ENCODE results near the gene DGUOK. TPM values are rescaled to one million over a fixed set of nuclear protein-coding genes. Genes with fewer than 3 reads are reported as not detected.

Gene DGUOK
- total and polyA plus RNA-seq, 10 of the 15 experiments (the other 5 are each of a cell fraction or from before 2014, with no cell fraction given) = 64.4 to 234 (median 91.4) TPM

- no peaks in the 10 kb centered on the region for H3K27me3 ChIP-seq (replicated peaks in 1 of 2; ENCODE audit: control insufficient read depth in 2 of 2, insufficient read depth in 2 of 2, low read length in 1 of 2)
- H3K27ac ChIP-seq (ENCODE audit: control insufficient read depth, insufficient read depth) = peak overlapping the region; percentile 88; the same call in 1 of the 2 replicates
- CTCF ChIA-PET = interaction anchor here (0.5 to 1.5 kb wide), 4 partner anchors 16 to 213 kb away, joined by 3 to 6 read pairs (median 3); partner anchors contain the start of gene MOB1A
- in situ Hi-C loops (cut with MboI) (no loop called here), intact Hi-C loops (cut with micrococcal nuclease; ENCODE audit: unreplicated experiment) (no loop called here)
- H3K9ac ChIP-seq (ENCODE audit: control insufficient read depth, insufficient read depth, low read length) = no peak overlapping the region
- H3K36me3 ChIP-seq (ENCODE audit: control insufficient read depth in 2 of 2, insufficient read depth in 2 of 2, low read length in 1 of 2) = no peaks in the 10 kb centered on the region; a peak in 2 of 4 replicates
- TF ChIP-seq SPI1 (IDR thresholded peaks at IDR 0.05; ENCODE audit: borderline replicate concordance, insufficient read depth, low read depth, low read length) = 0 out of 2 replicates have a peak, but pooled peaks have one; percentile 29
- no peak for TF ChIP-seq SUZ12 (IDR thresholded peaks at IDR 0.05; ENCODE audit: unreplicated experiment)
- TF ChIP-seq KLF5 (IDR thresholded peaks at IDR 0.05; ENCODE audit: partially characterized antibody) = no peak
- TF ChIP-seq TBL1XR1 (IDR thresholded peaks at IDR 0.05; ENCODE audit: low read depth, low read length) = no peak
- DNase-seq (ENCODE audit: low read depth, low spot score) (no peak), FAIRE-seq (no peak), ATAC-seq (no peak)
- H3K4me2 ChIP-seq (ENCODE audit: control insufficient read depth, insufficient read depth) = no peak overlapping the region
- no peak overlapping the region for H2AFZ ChIP-seq (ENCODE audit: control insufficient read depth, low read depth, low read length)
- RAD21 ChIA-PET (ENCODE audit: unreplicated experiment) = interaction anchor here (0.8 to 2.0 kb wide), 4 partner anchors 11 to 137 kb away, joined by 3 to 8 read pairs (median 4); no protein-coding TSS in a partner anchor
- peaks cover 4% of the 10 kb centered on the region; the same call in 1 of the 2 replicates for H3K79me2 ChIP-seq (ENCODE audit: control insufficient read depth, insufficient read depth, low read length)
- no peak overlapping the region for H3K4me3 ChIP-seq
- 74% methylated on average over 3 of the region's 3 CpGs for WGBS (ENCODE audit: insufficient coverage, insufficient replicate concordance, low lambda C conversion rate, missing lambda C conversion rate)
- SMC1A ChIA-PET (ENCODE audit: uncharacterized antibody, unreplicated experiment) = interaction anchor here (1.0 to 4.2 kb wide), 7 partner anchors 13 to 141 kb away, joined by 3 to 31 read pairs (median 3); no protein-coding TSS in a partner anchor
- POLR2A ChIA-PET = interaction anchor here (1.1 to 4.2 kb wide), 4 partner anchors 10 to 35 kb away, joined by 3 to 19 read pairs (median 4); no protein-coding TSS in a partner anchor
- no TSS peak for BruUV-seq (replicated peaks)
- peaks cover 5% of the 10 kb centered on the region; the same call in 2 of the 3 replicates for H3K9me3 ChIP-seq (replicated peaks; ENCODE audit: control insufficient read depth, insufficient read depth, low read length)
- H4K20me1 ChIP-seq (ENCODE audit: control insufficient read depth, insufficient read depth) = no peaks in the 10 kb centered on the region
- peaks cover 27% of the 10 kb centered on the region for H3K4me1 ChIP-seq (ENCODE audit: control insufficient read depth, insufficient read depth, low read length)
Observed at GRCh38 chr2:73965053-73965452, 38.4 kb downstream of the DGUOK start.

GRCh38 chr2:73968357-73968937 is 41.8 kb downstream of the DGUOK start:
- no peaks in the 10 kb centered on the region for H3K27me3 ChIP-seq (replicated peaks in 1 of 2; ENCODE audit: control insufficient read depth in 2 of 2, insufficient read depth in 2 of 2, low read length in 1 of 2)
- H4K20me1 ChIP-seq (ENCODE audit: control insufficient read depth, insufficient read depth) = no peaks in the 10 kb centered on the region
- intact Hi-C loops (cut with micrococcal nuclease; ENCODE audit: unreplicated experiment) (no loop called here), in situ Hi-C loops (cut with MboI) (no loop called here)
- H3K4me2 ChIP-seq (ENCODE audit: control insufficient read depth, insufficient read depth) = no peak overlapping the region
- H3K9ac ChIP-seq (ENCODE audit: control insufficient read depth, insufficient read depth, low read length) = no peak overlapping the region
- H3K9me3 ChIP-seq (replicated peaks; ENCODE audit: control insufficient read depth, insufficient read depth, low read length) = no peaks in the 10 kb centered on the region
- ChIA-PET SMC1A (ENCODE audit: uncharacterized antibody, unreplicated experiment) (interaction anchor here (0.6 to 3.8 kb wide), 6 partner anchors 12 to 218 kb away, joined by 3 to 26 read pairs (median 3); no protein-coding TSS in a partner anchor), POLR2A (interaction anchor here (0.6 to 3.1 kb wide), 6 partner anchors 18 to 654 kb away, joined by 3 to 25 read pairs (median 4); no protein-coding TSS in a partner anchor), RAD21 (ENCODE audit: unreplicated experiment) (interaction anchor here (0.7 to 1.7 kb wide), 3 partner anchors 24 to 680 kb away, joined by 4 to 6 read pairs (median 4); no protein-coding TSS in a partner anchor), CTCF (interaction anchor here (0.6 to 1.4 kb wide), 6 partner anchors 12 to 141 kb away, joined by 3 to 4 read pairs (median 3); no protein-coding TSS in a partner anchor)
- no peak for DNase-seq (ENCODE audit: low read depth, low spot score)
- peaks cover 18% of the 10 kb centered on the region for H3K79me2 ChIP-seq (ENCODE audit: control insufficient read depth, insufficient read depth, low read length)
- H3K4me3 ChIP-seq = no peak overlapping the region
- 91% methylated on average over 7 of the region's 8 CpGs for WGBS (ENCODE audit: insufficient coverage, insufficient replicate concordance, low lambda C conversion rate, missing lambda C conversion rate)
- FAIRE-seq = no peak
- peaks cover 51% of the 10 kb centered on the region for H3K4me1 ChIP-seq (ENCODE audit: control insufficient read depth, insufficient read depth, low read length)
- no peak overlapping the region for H3K27ac ChIP-seq (ENCODE audit: control insufficient read depth, insufficient read depth)
- no TSS peak for BruUV-seq (replicated peaks)
- H3K36me3 ChIP-seq (ENCODE audit: control insufficient read depth in 2 of 2, insufficient read depth in 2 of 2, low read length in 1 of 2) = no peaks in the 10 kb centered on the region
- no peak for ATAC-seq
- H2AFZ ChIP-seq (ENCODE audit: control insufficient read depth, low read depth, low read length) = no peak overlapping the region
- TF ChIP-seq JUNB (IDR thresholded peaks at IDR 0.05) (no peak), GATAD2B (conservative IDR thresholded peaks at IDR 0.05; ENCODE audit: low read depth) (no peak)
- TF ChIP-seq, protein P1, sequence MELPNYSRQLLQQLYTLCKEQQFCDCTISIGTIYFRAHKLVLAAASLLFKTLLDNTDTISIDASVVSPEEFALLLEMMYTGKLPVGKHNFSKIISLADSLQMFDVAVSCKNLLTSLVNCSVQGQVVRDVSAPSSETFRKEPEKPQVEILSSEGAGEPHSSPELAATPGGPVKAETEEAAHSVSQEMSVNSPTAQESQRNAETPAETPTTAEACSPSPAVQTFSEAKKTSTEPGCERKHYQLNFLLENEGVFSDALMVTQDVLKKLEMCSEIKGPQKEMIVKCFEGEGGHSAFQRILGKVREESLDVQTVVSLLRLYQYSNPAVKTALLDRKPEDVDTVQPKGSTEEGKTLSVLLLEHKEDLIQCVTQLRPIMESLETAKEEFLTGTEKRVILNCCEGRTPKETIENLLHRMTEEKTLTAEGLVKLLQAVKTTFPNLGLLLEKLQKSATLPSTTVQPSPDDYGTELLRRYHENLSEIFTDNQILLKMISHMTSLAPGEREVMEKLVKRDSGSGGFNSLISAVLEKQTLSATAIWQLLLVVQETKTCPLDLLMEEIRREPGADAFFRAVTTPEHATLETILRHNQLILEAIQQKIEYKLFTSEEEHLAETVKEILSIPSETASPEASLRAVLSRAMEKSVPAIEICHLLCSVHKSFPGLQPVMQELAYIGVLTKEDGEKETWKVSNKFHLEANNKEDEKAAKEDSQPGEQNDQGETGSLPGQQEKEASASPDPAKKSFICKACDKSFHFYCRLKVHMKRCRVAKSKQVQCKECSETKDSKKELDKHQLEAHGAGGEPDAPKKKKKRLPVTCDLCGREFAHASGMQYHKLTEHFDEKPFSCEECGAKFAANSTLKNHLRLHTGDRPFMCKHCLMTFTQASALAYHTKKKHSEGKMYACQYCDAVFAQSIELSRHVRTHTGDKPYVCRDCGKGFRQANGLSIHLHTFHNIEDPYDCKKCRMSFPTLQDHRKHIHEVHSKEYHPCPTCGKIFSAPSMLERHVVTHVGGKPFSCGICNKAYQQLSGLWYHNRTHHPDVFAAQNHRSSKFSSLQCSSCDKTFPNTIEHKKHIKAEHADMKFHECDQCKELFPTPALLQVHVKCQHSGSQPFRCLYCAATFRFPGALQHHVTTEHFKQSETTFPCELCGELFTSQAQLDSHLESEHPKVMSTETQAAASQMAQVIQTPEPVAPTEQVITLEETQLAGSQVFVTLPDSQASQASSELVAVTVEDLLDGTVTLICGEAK (IDR thresholded peaks at IDR 0.05; ENCODE audit: borderline replicate concordance) = no peak

Measured in GM12878 (cell line).